Measurements from ENCODE around the gene RPL26.

The RPL26 gene

GRCh38 chr17:8383143-8383822, at the start of gene RPL26:
Gene RPL26 (minus strand): TSS chr17:8383193. CDS start chr17:8382310, 883 bp downstream.
- peak; percentile 83 to 92 for DNase-seq (ENCODE audit: low read depth in 2 of 2)

- DNase-seq (ENCODE audit: low read depth in 2 of 2), result no peak
Measured at GRCh38 chr17:8430966-8431365, 48.0 kb upstream of the RPL26 start.

- no peak for DNase-seq (ENCODE audit: low read depth in 2 of 2)
Measured at GRCh38 chr17:8426802-8427201, 43.8 kb upstream of the RPL26 start.

GRCh38 chr17:8426094-8426720, 43.2 kb upstream of the RPL26 start:
- DNase-seq (ENCODE audit: low read depth in 2 of 2), result no peak

GRCh38 chr17:8421571-8421970, 38.6 kb upstream of the RPL26 start:
- DNase-seq (ENCODE audit: low read depth in 2 of 2), result no peak

GRCh38 chr17:8420041-8420934, 37.3 kb upstream of the RPL26 start:
- DNase-seq (ENCODE audit: low read depth in 2 of 2), result no peak

GRCh38 chr17:8419305-8419704, 36.3 kb upstream of the RPL26 start:
- DNase-seq (ENCODE audit: low read depth in 2 of 2), result no peak

GRCh38 chr17:8418471-8418870, 35.5 kb upstream of the RPL26 start:
- DNase-seq (ENCODE audit: low read depth in 2 of 2), result no peak

- DNase-seq (ENCODE audit: low read depth in 2 of 2), result no peak
Measured at GRCh38 chr17:8417806-8418205, 34.8 kb upstream of the RPL26 start.

- DNase-seq (ENCODE audit: low read depth in 2 of 2), result no peak
Measured at GRCh38 chr17:8413938-8414337, 30.9 kb upstream of the RPL26 start.

- no peak for DNase-seq (ENCODE audit: low read depth in 2 of 2)
Measured at GRCh38 chr17:8413328-8413727, 30.3 kb upstream of the RPL26 start.

- no peak for DNase-seq (ENCODE audit: low read depth in 2 of 2)
Measured at GRCh38 chr17:8412089-8412488, 29.1 kb upstream of the RPL26 start.

GRCh38 chr17:8410883-8411238, 27.9 kb upstream of the RPL26 start:
- no peak for DNase-seq (ENCODE audit: low read depth in 2 of 2)

- DNase-seq (ENCODE audit: low read depth in 2 of 2), result peak; percentile 74 to 81
Measured at GRCh38 chr17:8409966-8410882, 27.2 kb upstream of the RPL26 start.

GRCh38 chr17:8408371-8408770, 25.4 kb upstream of the RPL26 start:
- no peak for DNase-seq (ENCODE audit: low read depth in 2 of 2)

GRCh38 chr17:8406174-8406573, 23.2 kb upstream of the RPL26 start:
- DNase-seq (ENCODE audit: low read depth in 2 of 2), result no peak

- no peak for DNase-seq (ENCODE audit: low read depth in 2 of 2)
Measured at GRCh38 chr17:8405499-8406016, 22.6 kb upstream of the RPL26 start.

- no peak for DNase-seq (ENCODE audit: low read depth in 2 of 2)
Measured at GRCh38 chr17:8402921-8403536, 20.0 kb upstream of the RPL26 start.

- DNase-seq (ENCODE audit: low read depth in 2 of 2), result no peak
Measured at GRCh38 chr17:8401107-8401506, 18.1 kb upstream of the RPL26 start.

- no peak for DNase-seq (ENCODE audit: low read depth in 2 of 2)
Measured at GRCh38 chr17:8398980-8399379, 16.0 kb upstream of the RPL26 start.

GRCh38 chr17:8397636-8398035, 14.6 kb upstream of the RPL26 start, which contains the start of gene RNF222:
Gene RNF222 (minus strand): TSS chr17:8397827. CDS start chr17:8393461, 4,366 bp downstream.
- no peak for DNase-seq (ENCODE audit: low read depth in 2 of 2)
